HCT116 (cell line): ENCODE results near the gene SP110.

Source experiments
- EZH2 ChIP-seq: fragments of 200-600 bp; sonication (generic); IDR thresholded peaks from 2 replicates; pipeline ENCODE4 v1.6.1; 2017; ENCODE audit warnings: antibody characterized with exemption, mixed run types
- EZH2phosphoT487 ChIP-seq: fragments of 200-600 bp; IDR thresholded peaks from 2 replicates; pipeline ENCODE4 v1.6.1; 2018; ENCODE audit warnings: antibody characterized with exemption, borderline replicate concordance
- FOSL1 ChIP-seq: IDR thresholded peaks from 2 replicates; pipeline ENCODE4 v1.6.1; 2012; ENCODE audit warnings: low read depth
- JUND ChIP-seq: IDR thresholded peaks from 2 replicates; pipeline ENCODE4 v1.6.1; 2012
- POLR2AphosphoS5 ChIP-seq: IDR thresholded peaks from 2 replicates; pipeline ENCODE4 v1.6.1; 2011; ENCODE audit warnings: mild to moderate bottlenecking, low read depth, low read length, moderate library complexity
- RAD21 ChIP-seq: IDR thresholded peaks from 2 replicates; pipeline ENCODE4 v1.6.1; 2012; ENCODE audit warnings: low read depth, mild to moderate bottlenecking
- REST ChIP-seq: IDR thresholded peaks from 2 replicates; pipeline ENCODE4 v1.6.1; 2012; ENCODE audit warnings: low read depth
- ZFX ChIP-seq: fragments of 450-650 bp; IDR thresholded peaks from 2 replicates; pipeline ENCODE4 v1.6.1; 2017
- TF ChIP-seq, protein P1 (sequence below), 3 experiments: fragments of 200-600 bp in 1 of 3; sonication (generic) in 1 of 3; IDR thresholded peaks in 2 of 3; conservative IDR thresholded peaks in 1 of 3; 2 replicates each; pipeline ENCODE4 v1.5.1; 2012 to 2017; ENCODE audit warnings: low read depth in 2 of 3, low read length in 2 of 3, antibody characterized with exemption in 1 of 3, borderline replicate concordance in 1 of 3, control low read depth in 1 of 3, mild to moderate bottlenecking in 1 of 3, mixed read lengths in 1 of 3, mixed run types in 1 of 3, moderate library complexity in 1 of 3; ENCODE audit not compliant: insufficient read depth in 1 of 3

DNA sequence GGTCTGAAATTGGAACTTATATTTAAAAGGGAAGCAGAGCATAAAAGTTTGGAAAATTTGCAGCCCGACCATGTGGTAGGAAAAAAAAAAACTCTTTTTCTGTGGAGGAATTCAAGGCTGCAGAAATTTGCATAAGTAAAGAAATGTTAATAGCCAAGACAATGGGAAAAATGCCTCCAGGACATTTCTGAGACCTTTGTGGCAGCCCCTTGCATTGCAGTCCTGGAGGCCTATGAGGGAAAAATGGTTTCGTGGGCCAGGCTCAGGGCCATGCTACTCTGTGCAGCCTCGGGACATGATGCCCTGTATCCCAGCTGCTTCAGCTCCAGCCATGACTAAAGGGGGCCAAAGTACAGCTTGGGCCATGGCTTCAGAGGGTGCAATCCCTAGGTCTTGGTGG lies 79.1 kb downstream of the SP110 start:
- TF ChIP-seq RAD21 (no peak), ZFX (no peak), EZH2 (no peak), FOSL1 (no peak), EZH2phosphoT487 (no peak), POLR2AphosphoS5 (no peak), JUND (no peak), REST (no peak)
- TF ChIP-seq, protein P1, sequence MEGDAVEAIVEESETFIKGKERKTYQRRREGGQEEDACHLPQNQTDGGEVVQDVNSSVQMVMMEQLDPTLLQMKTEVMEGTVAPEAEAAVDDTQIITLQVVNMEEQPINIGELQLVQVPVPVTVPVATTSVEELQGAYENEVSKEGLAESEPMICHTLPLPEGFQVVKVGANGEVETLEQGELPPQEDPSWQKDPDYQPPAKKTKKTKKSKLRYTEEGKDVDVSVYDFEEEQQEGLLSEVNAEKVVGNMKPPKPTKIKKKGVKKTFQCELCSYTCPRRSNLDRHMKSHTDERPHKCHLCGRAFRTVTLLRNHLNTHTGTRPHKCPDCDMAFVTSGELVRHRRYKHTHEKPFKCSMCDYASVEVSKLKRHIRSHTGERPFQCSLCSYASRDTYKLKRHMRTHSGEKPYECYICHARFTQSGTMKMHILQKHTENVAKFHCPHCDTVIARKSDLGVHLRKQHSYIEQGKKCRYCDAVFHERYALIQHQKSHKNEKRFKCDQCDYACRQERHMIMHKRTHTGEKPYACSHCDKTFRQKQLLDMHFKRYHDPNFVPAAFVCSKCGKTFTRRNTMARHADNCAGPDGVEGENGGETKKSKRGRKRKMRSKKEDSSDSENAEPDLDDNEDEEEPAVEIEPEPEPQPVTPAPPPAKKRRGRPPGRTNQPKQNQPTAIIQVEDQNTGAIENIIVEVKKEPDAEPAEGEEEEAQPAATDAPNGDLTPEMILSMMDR (IDR thresholded peaks at IDR 0.05 in 2 of 3, conservative IDR thresholded peaks at IDR 0.05 in 1 of 3; ENCODE audit: borderline replicate concordance in 1 of 3, insufficient read depth in 1 of 3, low read depth in 2 of 3, low read length in 2 of 3) = no peak
